Astrocyte of the hippocampus (primary cell): ENCODE data around the gene UTP18.
A peak's percentile ranks its signal among the peaks of the same experiment; 100 is the strongest.
"Not testable (repeated sequence)": the region's sequence is repeated elsewhere in the genome, so short reads cannot be mapped to it uniquely, and the experiment has no call there.

Experiments
- DNase-seq: peaks from one replicate; pipeline ENCODE4 v3.0.0; 2011; ENCODE audit warnings: low read depth, low spot score

Gene UTP18

GRCh38 chr17:51330861-51331503 is 70.6 kb downstream of the UTP18 start:
- DNase-seq, result not testable (repeated sequence)

- DNase-seq, result no peak
Observed at GRCh38 chr17:51335006-51335590, 74.8 kb downstream of the UTP18 start.

- no peak for DNase-seq
Observed at GRCh38 chr17:51335883-51336822, 75.8 kb downstream of the UTP18 start.

- no peak for DNase-seq
Observed at GRCh38 chr17:51341457-51341856, 81.1 kb downstream of the UTP18 start.

- DNase-seq, result no peak
Observed at GRCh38 chr17:51342257-51342656, 81.9 kb downstream of the UTP18 start.

- DNase-seq, result no peak
Observed at GRCh38 chr17:51344532-51344931, 84.2 kb downstream of the UTP18 start.

GRCh38 chr17:51346218-51346982 is 86.1 kb downstream of the UTP18 start:
- DNase-seq, result peak; percentile 23
